Spleen (tissue), 11 donors: ENCODE data around the gene CLEC17A. TPM values are rescaled to one million over a fixed set of nuclear protein-coding genes. Genes with fewer than 3 reads are reported as not detected.
A peak's percentile ranks its signal among the peaks of the same experiment; 100 is the strongest.

Experiments
- DNase-seq: peaks from one replicate; pipeline ENCODE4 v3.0.0-alpha.2; 2020
- H3K27ac ChIP-seq, 8 donors: fragments of 200-600 bp; sonication (generic) in 7 of 8; 1 replicate in 4 of 8; 2 replicates in 4 of 8; pipeline versions ENCODE4 v1.5.0 to v1.8.0; 2016 to 2021; ENCODE audit warnings: inconsistent platforms in 4 of 8, mild to moderate bottlenecking in 4 of 8, moderate library complexity in 1 of 8
- H3K27me3 ChIP-seq, 7 donors: fragments of 200-600 bp; sonication (generic) in 6 of 7; replicated peaks in 1 of 7; 1 replicate in 4 of 7; 2 replicates in 3 of 7; pipeline versions ENCODE4 v1.5.0 to v1.8.0; 2016 to 2021; ENCODE audit warnings: inconsistent platforms in 3 of 7, mild to moderate bottlenecking in 1 of 7
- H3K36me3 ChIP-seq, 6 donors: fragments of 200-600 bp; sonication (generic) in 5 of 6; 1 replicate in 4 of 6; 2 replicates in 2 of 6; pipeline versions ENCODE4 v1.5.0 to v1.8.0; 2016 to 2021; ENCODE audit warnings: inconsistent platforms in 2 of 6
- H3K4me1 ChIP-seq, 6 donors: fragments of 200-600 bp; sonication (generic) in 5 of 6; 1 replicate in 3 of 6; 2 replicates in 3 of 6; pipeline versions ENCODE4 v1.5.0 to v1.8.0; 2016 to 2021; ENCODE audit warnings: inconsistent platforms in 3 of 6
- H3K4me3 ChIP-seq, 8 donors: fragments of 200-600 bp; sonication (generic) in 7 of 8; 1 replicate in 4 of 8; 2 replicates in 4 of 8; pipeline versions ENCODE4 v1.5.0 to v1.8.0; 2016 to 2021; ENCODE audit warnings: inconsistent platforms in 4 of 8, mild to moderate bottlenecking in 4 of 8, moderate library complexity in 2 of 8
- H3K9me3 ChIP-seq, 8 donors: fragments of 200-600 bp; sonication (generic) in 7 of 8; 1 replicate in 4 of 8; 2 replicates in 4 of 8; pipeline versions ENCODE4 v1.5.0 to v1.8.0; 2016 to 2021; ENCODE audit warnings: inconsistent platforms in 4 of 8
- POLR2A ChIP-seq, 3 donors: fragments of 450-650 bp; IDR thresholded peaks; one replicate each; pipeline ENCODE4 v1.5.1; 2017; ENCODE audit warnings: antibody characterized with exemption in 3 of 3, mild to moderate bottlenecking in 1 of 3
- POLR2AphosphoS5 ChIP-seq, 3 donors: sonication (generic); formaldehyde crosslinking; IDR thresholded peaks; one replicate each; pipeline ENCODE4 v1.5.1; 2017; ENCODE audit warnings: antibody characterized with exemption in 3 of 3
- WGBS, 5 donors: extraction: QIAGEN DNeasy Blood & Tissue Kit in 3 of 5; methylation state at CpG; one replicate each; pipeline versions ENCODE4 v1.1.5 to v1.1.7; 2013 to 2018; 5-methylcytosine and 5-hydroxymethylcytosine counted together
- intact Hi-C: fragments of 100-400 bp; cut with DNase I; formaldehyde crosslinking; loops from one replicate; pipeline ENCODE4 v1.15.0; 2023; ENCODE audit warnings: low total_unique reads
- polyA plus RNA-seq, 3 donors: library from polyadenylated mRNA; stranded (reverse); fragments of 200-250 nt; gene quantifications; one replicate each; pipeline ENCODE4 v1.2.1, GENCODE V29; 2013
- total RNA-seq, 7 donors: library from RNA; depleted of rRNA in 3 of 7; stranded (reverse); fragments of >200 nt in 3 of 7; fragmentation: NEBNext Ultra II Directional in 4 of 7; extraction: Animal tissue kit (Norgen Biotek cat#: 25700) in 4 of 7; gene quantifications; one replicate each; pipeline versions ENCODE4 v1.1.0 to v1.2.1, GENCODE V29; 2016 to 2021
- TF ChIP-seq, protein P1 (sequence below), 11 experiments: fragments of 200-600 bp in 7 of 11; fragments of 450-650 bp in 4 of 11; sonication (generic) in 4 of 11; IDR thresholded peaks in 8 of 11; conservative IDR thresholded peaks in 3 of 11; 1 replicate in 7 of 11; 2 replicates in 4 of 11; pipeline versions ENCODE4 v1.4.0 to v1.8.0; 2016 to 2021; ENCODE audit warnings: antibody characterized with exemption in 11 of 11, inconsistent platforms in 4 of 11, mild to moderate bottlenecking in 1 of 11
- donor health status: healthy with polysubstance abuse.
- donor health status: DM: no; HTN: no; CAD: no; lungs with moderate emphysema.
- donor health status: DM: no; HTN: no; CAD: no.
- donor health status: Bipolar disorder and iron deficiency.
- donor health status: healthy.
- donor health status: DM: no; HTN: no; CAD: no.
- donor health status: DM: yes; HTN: yes; CAD: no.

CLEC17A gene
- total and polyA plus RNA-seq, 10 donors, result 17.9 to 47.6 (median 23.4) TPM

DNA sequence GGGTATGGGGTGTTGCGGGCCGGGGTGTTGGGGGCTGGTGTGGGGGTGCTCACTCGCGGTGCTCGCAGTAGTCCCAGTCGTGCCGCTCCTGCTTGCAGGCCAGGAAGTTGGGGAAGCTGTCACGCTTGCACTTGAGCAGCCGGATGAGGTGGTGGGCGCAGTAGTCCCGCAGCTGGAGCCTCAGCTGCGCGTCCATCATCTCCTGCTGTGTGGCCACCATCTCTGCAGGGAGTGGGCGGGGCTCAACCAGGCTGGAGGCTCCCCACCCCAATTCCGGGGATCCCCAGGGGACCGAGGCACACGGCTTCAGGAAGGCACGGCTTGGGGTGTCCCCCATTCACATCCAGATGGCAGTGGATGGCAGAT lies 16.2 kb upstream of the CLEC17A start:
- intact Hi-C loops, result no loop called here
- no peak for TF ChIP-seq POLR2A (IDR thresholded peaks at IDR 0.05)
- TF ChIP-seq POLR2AphosphoS5 (IDR thresholded peaks at IDR 0.05), result no peak
- TF ChIP-seq, protein P1, sequence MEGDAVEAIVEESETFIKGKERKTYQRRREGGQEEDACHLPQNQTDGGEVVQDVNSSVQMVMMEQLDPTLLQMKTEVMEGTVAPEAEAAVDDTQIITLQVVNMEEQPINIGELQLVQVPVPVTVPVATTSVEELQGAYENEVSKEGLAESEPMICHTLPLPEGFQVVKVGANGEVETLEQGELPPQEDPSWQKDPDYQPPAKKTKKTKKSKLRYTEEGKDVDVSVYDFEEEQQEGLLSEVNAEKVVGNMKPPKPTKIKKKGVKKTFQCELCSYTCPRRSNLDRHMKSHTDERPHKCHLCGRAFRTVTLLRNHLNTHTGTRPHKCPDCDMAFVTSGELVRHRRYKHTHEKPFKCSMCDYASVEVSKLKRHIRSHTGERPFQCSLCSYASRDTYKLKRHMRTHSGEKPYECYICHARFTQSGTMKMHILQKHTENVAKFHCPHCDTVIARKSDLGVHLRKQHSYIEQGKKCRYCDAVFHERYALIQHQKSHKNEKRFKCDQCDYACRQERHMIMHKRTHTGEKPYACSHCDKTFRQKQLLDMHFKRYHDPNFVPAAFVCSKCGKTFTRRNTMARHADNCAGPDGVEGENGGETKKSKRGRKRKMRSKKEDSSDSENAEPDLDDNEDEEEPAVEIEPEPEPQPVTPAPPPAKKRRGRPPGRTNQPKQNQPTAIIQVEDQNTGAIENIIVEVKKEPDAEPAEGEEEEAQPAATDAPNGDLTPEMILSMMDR (IDR thresholded peaks at IDR 0.05 in 8 of 11, conservative IDR thresholded peaks at IDR 0.05 in 3 of 11), result no peak
- H3K36me3 ChIP-seq, result peaks cover 0 to 78% (median 32%) of the 10 kb centered on the region in 6 donors
- no peak for DNase-seq
- H3K4me1 ChIP-seq, result peaks cover 12 to 71% (median 41%) of the 10 kb centered on the region in 6 donors
- no peaks in the 10 kb centered on the region for H3K27me3 ChIP-seq
- peak overlapping the region in 3 of 8 donors; percentile 28 to 50 (median 32) for H3K27ac ChIP-seq
- no peaks in the 10 kb centered on the region for H3K9me3 ChIP-seq
- no peak overlapping the region for H3K4me3 ChIP-seq
- WGBS, 5 donors, result 67 to 88% (median 72%) methylated on average over 15 to 18 of the region's 18 CpGs; no CpG with 5 or more reads in 1 of the 5 donors

DNA sequence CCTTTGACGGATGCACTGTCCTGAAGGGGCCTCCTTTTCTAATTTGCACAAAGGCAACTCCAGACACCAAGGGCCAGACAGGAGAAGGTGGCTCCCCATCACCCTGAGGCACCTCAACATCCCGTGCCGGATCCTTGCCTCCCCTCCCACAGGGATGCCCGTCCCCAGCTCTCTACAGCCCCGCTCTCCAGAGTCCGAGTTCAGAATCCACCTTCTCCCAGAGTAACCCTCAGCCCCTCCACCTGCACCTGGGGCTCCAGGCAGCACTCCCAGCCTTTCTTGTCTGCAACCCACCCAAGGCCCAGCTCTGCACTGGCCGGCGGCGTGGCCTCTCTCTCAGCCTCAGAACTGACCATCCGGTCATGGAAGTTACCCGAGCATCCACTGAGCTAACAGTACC lies 15.8 kb upstream of the CLEC17A start:
- intact Hi-C loops, result no loop called here
- peaks cover 13 to 71% (median 39%) of the 10 kb centered on the region in 6 donors for H3K4me1 ChIP-seq
- WGBS, 5 donors, result 88 to 96% (median 94%) methylated on average over 10 to 11 of the region's 11 CpGs
- no peak overlapping the region for H3K4me3 ChIP-seq
- H3K27ac ChIP-seq, result peak overlapping the region in 3 of 8 donors; percentile 28 to 50 (median 32)
- peaks cover 0 to 78% (median 32%) of the 10 kb centered on the region in 6 donors for H3K36me3 ChIP-seq
- no peak for DNase-seq
- no peaks in the 10 kb centered on the region for H3K27me3 ChIP-seq
- no peak for TF ChIP-seq POLR2A (IDR thresholded peaks at IDR 0.05)
- TF ChIP-seq POLR2AphosphoS5 (IDR thresholded peaks at IDR 0.05), result no peak
- TF ChIP-seq, protein P1 (IDR thresholded peaks at IDR 0.05 in 8 of 11, conservative IDR thresholded peaks at IDR 0.05 in 3 of 11), result no peak
- no peaks in the 10 kb centered on the region for H3K9me3 ChIP-seq

GRCh38 chr19:14570864-14571527 lies 11.9 kb upstream of the CLEC17A start:
- intact Hi-C loops, result loop anchor here (5.0 kb wide), 1 partner anchor 116 kb away; no protein-coding TSS in a partner anchor
- peaks cover 24 to 93% (median 51%) of the 10 kb centered on the region in 6 donors for H3K4me1 ChIP-seq
- no peaks in the 10 kb centered on the region for H3K9me3 ChIP-seq
- H3K36me3 ChIP-seq, result peaks cover 0 to 39% (median 9%) of the 10 kb centered on the region in 6 donors
- peak overlapping the region; percentile 59 to 100 (median 98) for H3K4me3 ChIP-seq
- no peak for TF ChIP-seq POLR2A (IDR thresholded peaks at IDR 0.05)
- no peak for DNase-seq
- 45 to 55% (median 49%) methylated on average over 18 to 22 of the region's 22 CpGs for WGBS, 5 donors
- H3K27ac ChIP-seq, result peak overlapping the region in 6 of 8 donors; percentile 83 to 92 (median 89)
- no peaks in the 10 kb centered on the region for H3K27me3 ChIP-seq

DNA sequence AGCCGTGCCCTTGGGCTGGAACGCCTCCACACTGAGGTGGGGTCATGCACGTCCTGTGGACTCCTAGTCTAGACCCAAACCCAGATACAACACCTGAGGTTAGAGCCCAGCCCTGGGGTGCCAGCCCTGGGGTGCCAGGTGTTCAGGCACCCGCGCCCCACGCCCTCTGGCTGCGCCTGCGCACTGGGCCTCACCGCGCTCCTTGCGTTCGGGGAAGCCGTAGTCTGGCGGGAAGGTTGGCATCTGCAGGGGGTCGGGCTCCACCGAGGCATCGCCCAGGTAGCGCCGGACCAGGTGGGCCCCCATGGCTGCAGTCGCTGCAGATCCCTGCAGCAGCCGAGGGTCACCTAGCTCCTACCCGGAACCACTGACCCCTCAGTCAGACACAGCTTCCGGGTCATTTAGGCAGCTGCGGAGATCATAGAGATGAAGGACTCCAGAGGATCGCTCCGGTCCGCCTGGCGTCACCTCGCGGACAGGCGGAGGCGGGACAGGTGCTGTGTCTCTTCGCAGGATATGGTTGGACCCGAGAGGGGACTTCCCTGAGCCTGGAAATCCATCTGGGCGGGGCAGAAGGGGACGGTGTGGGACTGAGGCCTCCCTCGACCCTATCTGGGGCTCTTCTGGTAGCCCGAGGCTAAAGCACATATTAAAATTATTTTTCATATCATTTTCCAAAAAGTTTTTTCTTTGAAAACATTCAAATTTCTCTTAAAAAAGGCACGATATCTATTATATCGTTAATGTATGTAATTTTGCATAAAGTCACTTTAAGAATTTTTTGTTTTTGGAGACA lies 11.0 kb upstream of the CLEC17A start, which contains the start of gene NDUFB7:
NDUFB7 (minus strand) TSS at position 372 of the 796 bp plus-strand sequence; CDS start at position 306, 66 bp downstream.
- Histone ChIP-seq H3K36me3 (peaks cover 0 to 30% (median 5%) of the 10 kb centered on the region in 6 donors), H3K27ac (peak within 1 kb of the TSS; percentile 55 to 92 (median 89)), H3K27me3 (no peaks in the 10 kb centered on the region), H3K4me3 (peak within 1 kb of the TSS; percentile 59 to 100 (median 98)), H3K4me1 (peaks cover 24 to 93% (median 49%) of the 10 kb centered on the region in 6 donors), H3K9me3 (no peaks in the 10 kb centered on the region)
- peak; percentile 98 for DNase-seq
- WGBS, 5 donors, result 2 to 5% (median 3%) methylated on average over 20 to 40 of the region's 40 CpGs
- intact Hi-C loops, result loop anchor here (5.0 kb wide), 1 partner anchor 115 kb away; no protein-coding TSS in a partner anchor
- TF ChIP-seq POLR2AphosphoS5 (IDR thresholded peaks at IDR 0.05), result peak; percentile 91 to 94 (median 94)
- TF ChIP-seq, protein P1 (IDR thresholded peaks at IDR 0.05 in 8 of 11, conservative IDR thresholded peaks at IDR 0.05 in 3 of 11), result peak; percentile 41 to 87 (median 76)
- no peak for TF ChIP-seq POLR2A (IDR thresholded peaks at IDR 0.05)
